NCI-H2196 treated with DMSO at 0.1 percent for 48 hours (cell line): ENCODE data around the gene HTR1E.
"Not testable (repeated sequence)": the region's sequence is repeated elsewhere in the genome, so short reads cannot be mapped to it uniquely, and the experiment has no call there.

Source experiments
- DNase-seq: peaks from one replicate; lab custom pipeline; 2025; ENCODE audit not compliant: unreplicated experiment; lab: John Stamatoyannopoulos, UW

The HTR1E gene

GRCh38 chr6:86969573-86969972 lies 32.2 kb downstream of the HTR1E start:
- no peak for DNase-seq

GRCh38 chr6:86973088-86973487 lies 35.8 kb downstream of the HTR1E start:
- no peak for DNase-seq

GRCh38 chr6:86978251-86978650 lies 40.9 kb downstream of the HTR1E start:
- no peak for DNase-seq

GRCh38 chr6:87001494-87001893 lies 64.2 kb downstream of the HTR1E start:
- DNase-seq = no peak

GRCh38 chr6:87002391-87002790 lies 65.1 kb downstream of the HTR1E start:
- not testable (repeated sequence) for DNase-seq

- DNase-seq = not testable (repeated sequence)
Observed at GRCh38 chr6:87006541-87006940, 69.2 kb downstream of the HTR1E start.

- not testable (repeated sequence) for DNase-seq
Observed at GRCh38 chr6:87009581-87009980, 72.3 kb downstream of the HTR1E start.

- DNase-seq = no peak
Observed at GRCh38 chr6:87012035-87012434, 74.7 kb downstream of the HTR1E start.

- DNase-seq = no peak
Observed at GRCh38 chr6:87012743-87013142, 75.4 kb downstream of the HTR1E start.

- DNase-seq = no peak
Observed at GRCh38 chr6:87016772-87017171, 79.4 kb downstream of the HTR1E start.

- no peak for DNase-seq
Observed at GRCh38 chr6:87027021-87027420, 89.7 kb downstream of the HTR1E start.

- no peak for DNase-seq
Observed at GRCh38 chr6:87029711-87030314, 92.5 kb downstream of the HTR1E start.

GRCh38 chr6:87040729-87041128 lies 103.4 kb downstream of the HTR1E start:
- DNase-seq = no peak

GRCh38 chr6:87045521-87046075 lies 108.3 kb downstream of the HTR1E start:
- DNase-seq = no peak

- no peak for DNase-seq
Observed at GRCh38 chr6:87049779-87050178, 112.5 kb downstream of the HTR1E start.

GRCh38 chr6:87053312-87053711 lies 116.0 kb downstream of the HTR1E start:
- no peak for DNase-seq

- no peak for DNase-seq
Observed at GRCh38 chr6:87054143-87054833, 117.0 kb downstream of the HTR1E start.

GRCh38 chr6:87059943-87060342 lies 122.6 kb downstream of the HTR1E start:
- no peak for DNase-seq

GRCh38 chr6:87065117-87065516 lies 127.8 kb downstream of the HTR1E start:
- DNase-seq = no peak
